ENCODE measurements around the gene ATOSB.

ATOSB gene

GRCh38 chr9:35074791-35075190 is 40.9 kb downstream of the ATOSB start:
- Histone ChIP-seq H3K36me3 (ENCODE audit: control insufficient read depth, low read length) (peaks cover 82% of the 10 kb centered on the region), H3K9me2 (replicated peaks; ENCODE audit: control insufficient read depth, low read length) (no peaks in the 10 kb centered on the region), H3K27me3 (ENCODE audit: control insufficient read depth, low read length) (no peaks in the 10 kb centered on the region), H3K79me2 (ENCODE audit: control insufficient read depth, low read length) (peaks cover 55% of the 10 kb centered on the region), H3K4me3 (ENCODE audit: low read length) (no peak overlapping the region), H3K4me2 (ENCODE audit: low read length) (no peak overlapping the region), H3F3A (ENCODE audit: control insufficient read depth, insufficient read depth) (peaks cover 12% of the 10 kb centered on the region), H4K20me1 (ENCODE audit: control insufficient read depth, insufficient read depth, low read depth, low read length) (peaks cover 16% of the 10 kb centered on the region), H3K9me3 (ENCODE audit: control insufficient read depth, insufficient read depth, low read length) (no peaks in the 10 kb centered on the region), H3K27ac (ENCODE audit: low read depth, low read length) (no peak overlapping the region), H3K4me1 (ENCODE audit: control insufficient read depth, low read length) (peaks cover 36% of the 10 kb centered on the region)
- TF ChIP-seq EZH2phosphoT487 (IDR thresholded peaks at IDR 0.05; ENCODE audit: borderline replicate concordance, low read length): no peak
- no peak for TF ChIP-seq CTCF (IDR thresholded peaks at IDR 0.05; ENCODE audit: low read depth, low read length, poor library complexity, severe bottlenecking)

GRCh38 chr9:35074141-35074540 is 41.5 kb downstream of the ATOSB start:
- Histone ChIP-seq H3K27me3 (ENCODE audit: control insufficient read depth, low read length) (no peaks in the 10 kb centered on the region), H3K4me1 (ENCODE audit: control insufficient read depth, low read length) (peaks cover 39% of the 10 kb centered on the region), H3K9me2 (replicated peaks; ENCODE audit: control insufficient read depth, low read length) (no peaks in the 10 kb centered on the region), H3F3A (ENCODE audit: control insufficient read depth, insufficient read depth) (peaks cover 12% of the 10 kb centered on the region), H4K20me1 (ENCODE audit: control insufficient read depth, insufficient read depth, low read depth, low read length) (peaks cover 22% of the 10 kb centered on the region), H3K4me2 (ENCODE audit: low read length) (no peak overlapping the region), H3K36me3 (ENCODE audit: control insufficient read depth, low read length) (peaks cover 88% of the 10 kb centered on the region), H3K9me3 (ENCODE audit: control insufficient read depth, insufficient read depth, low read length) (no peaks in the 10 kb centered on the region), H3K4me3 (ENCODE audit: low read length) (no peak overlapping the region), H3K79me2 (ENCODE audit: control insufficient read depth, low read length) (peaks cover 57% of the 10 kb centered on the region), H3K27ac (ENCODE audit: low read depth, low read length) (no peak overlapping the region)
- TF ChIP-seq CTCF (IDR thresholded peaks at IDR 0.05; ENCODE audit: low read depth, low read length, poor library complexity, severe bottlenecking) (no peak), EZH2phosphoT487 (IDR thresholded peaks at IDR 0.05; ENCODE audit: borderline replicate concordance, low read length) (no peak)

GRCh38 chr9:35073279-35073612 is 42.4 kb downstream of the ATOSB start:
- peaks cover 57% of the 10 kb centered on the region for H3K79me2 ChIP-seq (ENCODE audit: control insufficient read depth, low read length)
- peaks cover 93% of the 10 kb centered on the region for H3K36me3 ChIP-seq (ENCODE audit: control insufficient read depth, low read length)
- H3K4me3 ChIP-seq (ENCODE audit: low read length): peak overlapping the region; percentile 92

More at GRCh38 chr9:35073279-35073612, 42.4 kb downstream of the ATOSB start:
- no peaks in the 10 kb centered on the region for H3K9me2 ChIP-seq (replicated peaks; ENCODE audit: control insufficient read depth, low read length)
- H3K9me3 ChIP-seq (ENCODE audit: control insufficient read depth, insufficient read depth, low read length): no peaks in the 10 kb centered on the region
- peak overlapping the region; percentile 70 for H3K4me2 ChIP-seq (ENCODE audit: low read length)
- H4K20me1 ChIP-seq (ENCODE audit: control insufficient read depth, insufficient read depth, low read depth, low read length): peaks cover 31% of the 10 kb centered on the region
- no peaks in the 10 kb centered on the region for H3K27me3 ChIP-seq (ENCODE audit: control insufficient read depth, low read length)
- no peak for TF ChIP-seq CTCF (IDR thresholded peaks at IDR 0.05; ENCODE audit: low read depth, low read length, poor library complexity, severe bottlenecking)
- TF ChIP-seq EZH2phosphoT487 (IDR thresholded peaks at IDR 0.05; ENCODE audit: borderline replicate concordance, low read length): no peak
- H3K27ac ChIP-seq (ENCODE audit: low read depth, low read length): peak overlapping the region; percentile 24
- peaks cover 33% of the 10 kb centered on the region for H3K4me1 ChIP-seq (ENCODE audit: control insufficient read depth, low read length)
- peaks cover 12% of the 10 kb centered on the region for H3F3A ChIP-seq (ENCODE audit: control insufficient read depth, insufficient read depth)
